Suprapubic skin (tissue), 4 donors: ENCODE measurements around the gene CDC5L.

Experiments used
- POLR2A ChIP-seq, 2 donors: fragments of 450-650 bp; IDR thresholded peaks; one replicate each; pipeline ENCODE4 v1.6.1; 2017; ENCODE audit warnings: antibody characterized with exemption in 2 of 2, mild to moderate bottlenecking in 2 of 2, moderate library complexity in 2 of 2
- POLR2AphosphoS5 ChIP-seq, 3 donors: sonication (generic); formaldehyde crosslinking; IDR thresholded peaks; one replicate each; pipeline ENCODE4 v1.6.1; 2017; ENCODE audit warnings: antibody characterized with exemption in 3 of 3
- TF ChIP-seq, protein P1 (sequence below), 2 donors: fragments of 200-600 bp in 1 of 2; fragments of 450-650 bp in 1 of 2; sonication (generic) in 1 of 2; IDR thresholded peaks; one replicate each; pipeline ENCODE4 v1.5.1; 2016 to 2019; ENCODE audit warnings: antibody characterized with exemption in 2 of 2, mild to moderate bottlenecking in 1 of 2, moderate library complexity in 1 of 2

DNA sequence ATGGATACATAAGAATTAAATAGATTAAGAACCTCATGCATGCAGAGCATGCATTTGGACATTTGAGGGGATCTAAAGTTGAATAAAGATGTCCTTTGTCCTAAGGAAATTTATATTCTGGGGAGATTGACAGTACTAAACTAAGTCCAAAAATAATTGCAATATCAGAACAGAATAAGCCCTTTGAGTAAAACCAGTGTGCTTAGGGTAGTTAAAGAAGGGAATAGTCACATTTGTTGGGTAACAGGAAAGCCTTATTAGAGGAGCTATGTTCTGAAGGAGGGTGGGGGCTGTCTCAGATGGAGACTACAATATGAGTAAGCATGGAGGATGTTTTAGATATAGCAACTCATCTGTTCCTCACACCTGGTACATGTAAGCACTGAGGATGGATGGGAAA, 35.8 kb downstream of the CDC5L start:
- TF ChIP-seq, protein P1, sequence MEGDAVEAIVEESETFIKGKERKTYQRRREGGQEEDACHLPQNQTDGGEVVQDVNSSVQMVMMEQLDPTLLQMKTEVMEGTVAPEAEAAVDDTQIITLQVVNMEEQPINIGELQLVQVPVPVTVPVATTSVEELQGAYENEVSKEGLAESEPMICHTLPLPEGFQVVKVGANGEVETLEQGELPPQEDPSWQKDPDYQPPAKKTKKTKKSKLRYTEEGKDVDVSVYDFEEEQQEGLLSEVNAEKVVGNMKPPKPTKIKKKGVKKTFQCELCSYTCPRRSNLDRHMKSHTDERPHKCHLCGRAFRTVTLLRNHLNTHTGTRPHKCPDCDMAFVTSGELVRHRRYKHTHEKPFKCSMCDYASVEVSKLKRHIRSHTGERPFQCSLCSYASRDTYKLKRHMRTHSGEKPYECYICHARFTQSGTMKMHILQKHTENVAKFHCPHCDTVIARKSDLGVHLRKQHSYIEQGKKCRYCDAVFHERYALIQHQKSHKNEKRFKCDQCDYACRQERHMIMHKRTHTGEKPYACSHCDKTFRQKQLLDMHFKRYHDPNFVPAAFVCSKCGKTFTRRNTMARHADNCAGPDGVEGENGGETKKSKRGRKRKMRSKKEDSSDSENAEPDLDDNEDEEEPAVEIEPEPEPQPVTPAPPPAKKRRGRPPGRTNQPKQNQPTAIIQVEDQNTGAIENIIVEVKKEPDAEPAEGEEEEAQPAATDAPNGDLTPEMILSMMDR (IDR thresholded peaks at IDR 0.05): no peak
- TF ChIP-seq POLR2A (IDR thresholded peaks at IDR 0.05) (no peak), POLR2AphosphoS5 (IDR thresholded peaks at IDR 0.05) (no peak)
